ENCODE measurements around the gene LRRC26. TPM values are rescaled to one million over a fixed set of nuclear protein-coding genes. Genes with fewer than 3 reads are reported as not detected.
A peak's percentile ranks its signal among the peaks of the same experiment; 100 is the strongest.

LRRC26 gene
- total and polyA plus RNA-seq, 2 of the 13 experiments (the other 11 are each of a cell fraction or from before 2014, with no cell fraction given) = not detected

DNA sequence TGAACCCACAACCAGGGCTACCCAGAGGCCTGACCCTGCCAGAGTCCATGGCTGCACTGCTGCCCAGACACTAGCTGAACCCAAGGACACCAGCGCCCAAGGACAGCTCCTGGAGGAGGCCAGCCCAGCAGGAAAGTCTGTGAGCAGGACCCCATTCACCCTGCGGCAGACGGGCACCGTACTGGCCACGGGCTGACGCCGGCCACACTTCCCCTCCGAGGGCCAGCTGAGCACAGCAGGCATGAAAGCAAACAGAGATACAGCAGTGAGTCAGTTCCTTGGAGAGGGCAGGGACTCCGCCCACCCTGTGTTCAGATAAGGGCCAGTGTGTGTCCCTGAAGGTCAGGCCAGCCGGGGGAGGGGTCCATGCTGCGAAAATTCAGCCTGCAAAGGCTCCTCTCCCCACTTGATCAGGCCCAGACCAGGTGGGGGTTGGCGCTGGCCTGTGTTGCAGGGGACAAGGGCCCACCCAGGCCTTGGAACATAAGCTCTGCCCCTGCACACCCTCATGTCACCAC lies 49.0 kb upstream of the LRRC26 start (continued):
- TF ChIP-seq, protein P1, sequence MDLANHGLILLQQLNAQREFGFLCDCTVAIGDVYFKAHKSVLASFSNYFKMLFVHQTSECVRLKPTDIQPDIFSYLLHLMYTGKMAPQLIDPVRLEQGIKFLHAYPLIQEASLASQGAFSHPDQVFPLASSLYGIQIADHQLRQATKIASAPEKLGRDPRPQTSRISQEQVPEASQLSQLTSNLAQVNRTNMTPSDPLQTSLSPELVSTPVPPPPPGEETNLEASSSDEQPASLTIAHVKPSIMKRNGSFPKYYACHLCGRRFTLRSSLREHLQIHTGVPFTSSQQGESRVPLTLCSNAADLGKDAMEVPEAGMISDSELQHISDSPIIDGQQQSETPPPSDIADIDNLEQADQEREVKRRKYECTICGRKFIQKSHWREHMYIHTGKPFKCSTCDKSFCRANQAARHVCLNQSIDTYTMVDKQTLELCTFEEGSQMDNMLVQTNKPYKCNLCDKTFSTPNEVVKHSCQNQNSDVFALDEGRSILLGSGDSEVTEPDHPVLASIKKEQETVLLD (CRISPR knock-in tag; IDR thresholded peaks at IDR 0.05; ENCODE audit: low read depth) = peak; percentile 59; the same call in 1 of the 2 replicates
- TF ChIP-seq TBX2 (CRISPR knock-in tag; IDR thresholded peaks at IDR 0.05; ENCODE audit: borderline replicate concordance) = peak; percentile 52; the same call in 1 of the 2 replicates
- TF ChIP-seq SKI (IDR thresholded peaks at IDR 0.05; ENCODE audit: partially characterized antibody) = peak; percentile 49
- TF ChIP-seq, protein P2, sequence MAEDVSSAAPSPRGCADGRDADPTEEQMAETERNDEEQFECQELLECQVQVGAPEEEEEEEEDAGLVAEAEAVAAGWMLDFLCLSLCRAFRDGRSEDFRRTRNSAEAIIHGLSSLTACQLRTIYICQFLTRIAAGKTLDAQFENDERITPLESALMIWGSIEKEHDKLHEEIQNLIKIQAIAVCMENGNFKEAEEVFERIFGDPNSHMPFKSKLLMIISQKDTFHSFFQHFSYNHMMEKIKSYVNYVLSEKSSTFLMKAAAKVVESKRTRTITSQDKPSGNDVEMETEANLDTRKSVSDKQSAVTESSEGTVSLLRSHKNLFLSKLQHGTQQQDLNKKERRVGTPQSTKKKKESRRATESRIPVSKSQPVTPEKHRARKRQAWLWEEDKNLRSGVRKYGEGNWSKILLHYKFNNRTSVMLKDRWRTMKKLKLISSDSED (CRISPR knock-in tag; IDR thresholded peaks at IDR 0.05) = 0 out of 2 replicates have a peak, but pooled peaks have one; percentile 23
- TF ChIP-seq, protein P3, sequence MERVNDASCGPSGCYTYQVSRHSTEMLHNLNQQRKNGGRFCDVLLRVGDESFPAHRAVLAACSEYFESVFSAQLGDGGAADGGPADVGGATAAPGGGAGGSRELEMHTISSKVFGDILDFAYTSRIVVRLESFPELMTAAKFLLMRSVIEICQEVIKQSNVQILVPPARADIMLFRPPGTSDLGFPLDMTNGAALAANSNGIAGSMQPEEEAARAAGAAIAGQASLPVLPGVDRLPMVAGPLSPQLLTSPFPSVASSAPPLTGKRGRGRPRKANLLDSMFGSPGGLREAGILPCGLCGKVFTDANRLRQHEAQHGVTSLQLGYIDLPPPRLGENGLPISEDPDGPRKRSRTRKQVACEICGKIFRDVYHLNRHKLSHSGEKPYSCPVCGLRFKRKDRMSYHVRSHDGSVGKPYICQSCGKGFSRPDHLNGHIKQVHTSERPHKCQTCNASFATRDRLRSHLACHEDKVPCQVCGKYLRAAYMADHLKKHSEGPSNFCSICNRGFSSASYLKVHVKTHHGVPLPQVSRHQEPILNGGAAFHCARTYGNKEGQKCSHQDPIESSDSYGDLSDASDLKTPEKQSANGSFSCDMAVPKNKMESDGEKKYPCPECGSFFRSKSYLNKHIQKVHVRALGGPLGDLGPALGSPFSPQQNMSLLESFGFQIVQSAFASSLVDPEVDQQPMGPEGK (CRISPR knock-in tag; IDR thresholded peaks at IDR 0.05) = peak; percentile 84
- TF ChIP-seq RBM22 (optimal IDR thresholded peaks at IDR 0.05; ENCODE audit: low read length) = peak; percentile 28
- TF ChIP-seq TCF7 (IDR thresholded peaks at IDR 0.05; ENCODE audit: low read depth) = no peak
- no peak for TF ChIP-seq ZKSCAN8 (CRISPR knock-in tag; IDR thresholded peaks at IDR 0.05; ENCODE audit: borderline replicate concordance)
- TF ChIP-seq GABPB1 (CRISPR knock-in tag; IDR thresholded peaks at IDR 0.05) = peak; percentile 41; the same call in 1 of the 2 replicates
- TF ChIP-seq, protein P4, sequence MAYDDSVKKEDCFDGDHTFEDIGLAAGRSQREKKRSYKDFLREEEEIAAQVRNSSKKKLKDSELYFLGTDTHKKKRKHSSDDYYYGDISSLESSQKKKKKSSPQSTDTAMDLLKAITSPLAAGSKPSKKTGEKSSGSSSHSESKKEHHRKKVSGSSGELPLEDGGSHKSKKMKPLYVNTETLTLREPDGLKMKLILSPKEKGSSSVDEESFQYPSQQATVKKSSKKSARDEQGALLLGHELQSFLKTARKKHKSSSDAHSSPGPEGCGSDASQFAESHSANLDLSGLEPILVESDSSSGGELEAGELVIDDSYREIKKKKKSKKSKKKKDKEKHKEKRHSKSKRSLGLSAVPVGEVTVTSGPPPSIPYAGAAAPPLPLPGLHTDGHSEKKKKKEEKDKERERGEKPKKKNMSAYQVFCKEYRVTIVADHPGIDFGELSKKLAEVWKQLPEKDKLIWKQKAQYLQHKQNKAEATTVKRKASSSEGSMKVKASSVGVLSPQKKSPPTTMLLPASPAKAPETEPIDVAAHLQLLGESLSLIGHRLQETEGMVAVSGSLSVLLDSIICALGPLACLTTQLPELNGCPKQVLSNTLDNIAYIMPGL (CRISPR knock-in tag; IDR thresholded peaks at IDR 0.05; ENCODE audit: borderline replicate concordance in 1 of 2, low read depth in 1 of 2) = peak in 1 of 2 experiments; percentile 46; a peak in 1 of 4 replicates
- TF ChIP-seq, protein P5, sequence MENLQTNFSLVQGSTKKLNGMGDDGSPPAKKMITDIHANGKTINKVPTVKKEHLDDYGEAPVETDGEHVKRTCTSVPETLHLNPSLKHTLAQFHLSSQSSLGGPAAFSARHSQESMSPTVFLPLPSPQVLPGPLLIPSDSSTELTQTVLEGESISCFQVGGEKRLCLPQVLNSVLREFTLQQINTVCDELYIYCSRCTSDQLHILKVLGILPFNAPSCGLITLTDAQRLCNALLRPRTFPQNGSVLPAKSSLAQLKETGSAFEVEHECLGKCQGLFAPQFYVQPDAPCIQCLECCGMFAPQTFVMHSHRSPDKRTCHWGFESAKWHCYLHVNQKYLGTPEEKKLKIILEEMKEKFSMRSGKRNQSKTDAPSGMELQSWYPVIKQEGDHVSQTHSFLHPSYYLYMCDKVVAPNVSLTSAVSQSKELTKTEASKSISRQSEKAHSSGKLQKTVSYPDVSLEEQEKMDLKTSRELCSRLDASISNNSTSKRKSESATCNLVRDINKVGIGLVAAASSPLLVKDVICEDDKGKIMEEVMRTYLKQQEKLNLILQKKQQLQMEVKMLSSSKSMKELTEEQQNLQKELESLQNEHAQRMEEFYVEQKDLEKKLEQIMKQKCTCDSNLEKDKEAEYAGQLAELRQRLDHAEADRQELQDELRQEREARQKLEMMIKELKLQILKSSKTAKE (CRISPR knock-in tag; IDR thresholded peaks at IDR 0.05; ENCODE audit: borderline replicate concordance) = peak; percentile 88
- TF ChIP-seq, protein P6, sequence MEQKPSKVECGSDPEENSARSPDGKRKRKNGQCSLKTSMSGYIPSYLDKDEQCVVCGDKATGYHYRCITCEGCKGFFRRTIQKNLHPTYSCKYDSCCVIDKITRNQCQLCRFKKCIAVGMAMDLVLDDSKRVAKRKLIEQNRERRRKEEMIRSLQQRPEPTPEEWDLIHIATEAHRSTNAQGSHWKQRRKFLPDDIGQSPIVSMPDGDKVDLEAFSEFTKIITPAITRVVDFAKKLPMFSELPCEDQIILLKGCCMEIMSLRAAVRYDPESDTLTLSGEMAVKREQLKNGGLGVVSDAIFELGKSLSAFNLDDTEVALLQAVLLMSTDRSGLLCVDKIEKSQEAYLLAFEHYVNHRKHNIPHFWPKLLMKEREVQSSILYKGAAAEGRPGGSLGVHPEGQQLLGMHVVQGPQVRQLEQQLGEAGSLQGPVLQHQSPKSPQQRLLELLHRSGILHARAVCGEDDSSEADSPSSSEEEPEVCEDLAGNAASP (CRISPR knock-in tag; IDR thresholded peaks at IDR 0.05; ENCODE audit: borderline replicate concordance) = peak; percentile 71; the same call in 1 of the 2 replicates
- peak; percentile 89 for TF ChIP-seq KDM2A (CRISPR knock-in tag; IDR thresholded peaks at IDR 0.05; ENCODE audit: borderline replicate concordance, low read depth)
- peak; percentile 75 for TF ChIP-seq GATAD1 (CRISPR knock-in tag; IDR thresholded peaks at IDR 0.05)
- no peak for TF ChIP-seq ISX (CRISPR knock-in tag; conservative IDR thresholded peaks at IDR 0.05)
- peak; percentile 15; the same call in 1 of the 2 replicates for TF ChIP-seq KDM3A (CRISPR knock-in tag; IDR thresholded peaks at IDR 0.05; ENCODE audit: low read depth)

Data from HepG2 (cell line).